A673 (cell line): ENCODE measurements around the gene NECTIN3. TPM values are rescaled to one million over a fixed set of nuclear protein-coding genes. Genes with fewer than 3 reads are reported as not detected.

ENCODE experiments used
- BruUV-seq: library from RNA; stranded (reverse); fragments of 400-500 nt; replicated peaks from 2 replicates; lab custom pipeline; 2021; lab: Mats Ljungman, UMichigan
- CTCF ChIA-PET: fragments of 300-600 bp; sonication (Branson Sonifier 250); formaldehyde crosslinking; loops from one replicate; lab custom pipeline; 2022; ENCODE audit warnings: antibody characterized with exemption; lab: Charles Lee
- POLR2A ChIA-PET: fragments of 300-600 bp; sonication (Branson Sonifier 250); formaldehyde crosslinking; loops from one replicate; lab custom pipeline; 2022; ENCODE audit warnings: antibody characterized with exemption; ENCODE audit not compliant: low non-redundant PET; lab: Charles Lee
- DNase-seq: peaks from one replicate; pipeline ENCODE4 v3.0.0-alpha.2; 2015; ENCODE audit warnings: low spot score
- H3K27ac ChIP-seq: fragments of 200-600 bp; sonication (generic); 2 replicates; pipeline ENCODE4 v1.5.1; 2016; ENCODE audit warnings: mixed run types, low read depth, mild to moderate bottlenecking, mixed read lengths, antibody characterized with exemption, low read length; ENCODE audit not compliant: poor library complexity, severe bottlenecking
- H3K27me3 ChIP-seq: fragments of 200-600 bp; sonication (generic); replicated peaks from 2 replicates; pipeline ENCODE4 v1.6.1; 2017; ENCODE audit warnings: mixed run types, low read depth, mild to moderate bottlenecking, mixed read lengths, antibody characterized with exemption, low read length; ENCODE audit not compliant: insufficient read depth, poor library complexity
- H3K36me3 ChIP-seq: fragments of 200-600 bp; sonication (generic); 2 replicates; pipeline ENCODE4 v1.6.1; 2016; ENCODE audit warnings: mixed run types, mild to moderate bottlenecking, mixed read lengths, antibody characterized with exemption, low read length; ENCODE audit not compliant: insufficient read depth, poor library complexity, severe bottlenecking
- H3K4me1 ChIP-seq: fragments of 200-600 bp; sonication (generic); 2 replicates; pipeline ENCODE4 v1.6.1; 2017; ENCODE audit warnings: mixed run types, mild to moderate bottlenecking, mixed read lengths, antibody characterized with exemption, low read length; ENCODE audit not compliant: insufficient read depth, poor library complexity, severe bottlenecking
- H3K4me3 ChIP-seq: fragments of 200-600 bp; sonication (generic); 2 replicates; pipeline ENCODE4 v1.5.1; 2016; ENCODE audit warnings: low read depth, mixed run types, mild to moderate bottlenecking, mixed read lengths, low read length; ENCODE audit not compliant: poor library complexity, severe bottlenecking
- H3K9me3 ChIP-seq: fragments of 200-600 bp; sonication (generic); 2 replicates; pipeline ENCODE4 v1.6.1; 2016; ENCODE audit warnings: mixed run types, low read depth, mild to moderate bottlenecking, mixed read lengths, antibody characterized with exemption, low read length; ENCODE audit not compliant: poor library complexity, severe bottlenecking
- CTCF ChIP-seq: fragments of 300-800, 200-600 bp; sonication (generic); conservative IDR thresholded peaks from 2 replicates; pipeline ENCODE4 v1.5.1; 2017; ENCODE audit warnings: low read depth, mild to moderate bottlenecking, antibody characterized with exemption, low read length, moderate library complexity, mixed read lengths
- EZH2 ChIP-seq: fragments of 200-600 bp; sonication (generic); IDR thresholded peaks from 2 replicates; pipeline ENCODE4 v1.6.1; 2017; ENCODE audit warnings: borderline replicate concordance, low read depth, mild to moderate bottlenecking, mixed read lengths, antibody characterized with exemption, low read length; ENCODE audit not compliant: poor library complexity, severe bottlenecking
- intact Hi-C: fragments of 100-400 bp; cut with micrococcal nuclease; formaldehyde crosslinking; loops from one replicate; pipeline ENCODE4 v1.10.0; 2022; ENCODE audit not compliant: unreplicated experiment
- total RNA-seq: library from RNA; stranded (reverse); gene quantifications from 2 replicates; pipeline ENCODE4 v1.2.3, GENCODE V29; 2021

NECTIN3 gene
- total RNA-seq, 1 experiment from 2014 or later = 9.4 TPM

DNA sequence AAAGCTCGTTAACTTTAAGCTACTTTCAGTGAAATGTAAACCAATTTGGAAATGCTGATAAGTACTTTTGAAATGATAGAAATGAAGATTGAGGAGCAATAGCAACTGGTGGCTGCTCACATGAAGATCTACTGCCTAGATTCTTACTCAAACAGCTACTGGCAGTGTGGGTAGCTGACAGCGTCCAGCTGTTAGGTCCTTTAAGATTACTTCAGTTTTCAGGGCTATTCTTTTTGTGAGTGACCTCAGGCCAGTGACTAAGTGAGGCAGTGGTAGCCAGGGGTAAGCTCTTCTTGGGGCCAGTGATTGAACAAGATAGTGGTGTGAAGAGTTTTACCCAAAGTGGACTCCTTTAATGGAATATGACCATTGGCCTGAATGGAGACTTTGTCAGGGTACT lies 41.3 kb downstream of the NECTIN3 start:
- H3K9me3 ChIP-seq = no peaks in the 10 kb centered on the region
- no peak for DNase-seq
- no TSS peak for BruUV-seq

DNA sequence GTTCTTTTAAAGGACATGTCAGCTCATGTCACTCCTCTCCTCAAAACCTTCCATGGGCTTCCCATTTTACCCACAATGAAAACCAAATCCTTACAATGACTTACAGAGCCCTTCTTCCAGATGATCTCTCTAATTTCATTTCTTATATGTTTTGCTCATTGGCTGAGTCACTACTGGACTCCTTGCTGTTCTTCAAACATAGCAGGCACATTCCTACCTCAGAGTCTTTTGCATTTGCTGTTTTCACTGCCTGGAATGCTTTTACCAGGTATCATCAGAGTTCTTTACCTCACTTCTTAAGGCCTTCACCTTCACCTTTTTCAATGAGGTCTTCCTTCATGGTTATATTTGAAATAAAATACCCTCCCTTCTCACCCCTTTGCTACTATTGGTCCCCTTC lies 57.3 kb downstream of the NECTIN3 start:
- Histone ChIP-seq H3K9me3 (no peaks in the 10 kb centered on the region), H3K4me3 (no peak overlapping the region), H3K4me1 (no peaks in the 10 kb centered on the region), H3K27ac (no peak overlapping the region), H3K36me3 (no peaks in the 10 kb centered on the region), H3K27me3 (no peaks in the 10 kb centered on the region)
- DNase-seq = no peak
- intact Hi-C loops = no loop called here
- no peak for TF ChIP-seq EZH2
- TF ChIP-seq CTCF = no peak
- ChIA-PET POLR2A (no interaction called here), CTCF (no interaction called here)
- BruUV-seq = no TSS peak

More for the DNA sequence above, 41.3 kb downstream of the NECTIN3 start:
- H3K36me3 ChIP-seq = no peaks in the 10 kb centered on the region
- no peaks in the 10 kb centered on the region for H3K27me3 ChIP-seq
- intact Hi-C loops = no loop called here
- H3K4me1 ChIP-seq = peaks cover under 1% of the 10 kb centered on the region
- no peak overlapping the region for H3K27ac ChIP-seq
- TF ChIP-seq EZH2 (no peak), CTCF (no peak)
- no peak overlapping the region for H3K4me3 ChIP-seq
- POLR2A ChIA-PET = interaction anchor here (0.6 kb wide), 1 partner anchor 521 kb away, joined by 3 read pairs; no protein-coding TSS in a partner anchor
- CTCF ChIA-PET = no interaction called here

DNA sequence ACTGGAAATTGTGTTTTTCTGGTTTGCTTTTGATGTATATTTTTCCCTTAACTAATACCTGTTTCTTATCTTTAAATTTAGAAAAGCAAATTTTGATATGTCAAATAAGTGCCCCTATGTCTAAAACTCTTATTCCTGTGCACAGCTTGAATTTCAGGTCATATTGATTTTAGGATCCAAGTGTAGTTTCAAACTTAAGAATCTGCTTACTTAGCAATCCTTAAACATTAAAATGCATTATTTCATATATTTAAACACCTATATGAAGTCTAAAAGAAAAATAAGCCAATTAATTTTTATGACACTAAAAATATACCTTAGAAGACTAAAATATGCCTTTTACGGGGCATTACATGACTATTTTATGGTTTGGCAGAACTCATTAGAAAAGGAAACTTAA lies 59.2 kb downstream of the NECTIN3 start:
- Histone ChIP-seq H3K27ac (no peak overlapping the region), H3K27me3 (no peaks in the 10 kb centered on the region), H3K4me3 (no peak overlapping the region), H3K9me3 (no peaks in the 10 kb centered on the region), H3K4me1 (no peaks in the 10 kb centered on the region), H3K36me3 (no peaks in the 10 kb centered on the region)
- ChIA-PET CTCF (no interaction called here), POLR2A (no interaction called here)
- no peak for DNase-seq
- TF ChIP-seq CTCF (no peak), EZH2 (no peak)
- intact Hi-C loops = no loop called here
- BruUV-seq = no TSS peak
